ENCODE measurements around the gene SERINC5.
"Not testable (repeated sequence)": the region's sequence is repeated elsewhere in the genome, so short reads cannot be mapped to it uniquely, and the experiment has no call there.

Gene SERINC5

DNA sequence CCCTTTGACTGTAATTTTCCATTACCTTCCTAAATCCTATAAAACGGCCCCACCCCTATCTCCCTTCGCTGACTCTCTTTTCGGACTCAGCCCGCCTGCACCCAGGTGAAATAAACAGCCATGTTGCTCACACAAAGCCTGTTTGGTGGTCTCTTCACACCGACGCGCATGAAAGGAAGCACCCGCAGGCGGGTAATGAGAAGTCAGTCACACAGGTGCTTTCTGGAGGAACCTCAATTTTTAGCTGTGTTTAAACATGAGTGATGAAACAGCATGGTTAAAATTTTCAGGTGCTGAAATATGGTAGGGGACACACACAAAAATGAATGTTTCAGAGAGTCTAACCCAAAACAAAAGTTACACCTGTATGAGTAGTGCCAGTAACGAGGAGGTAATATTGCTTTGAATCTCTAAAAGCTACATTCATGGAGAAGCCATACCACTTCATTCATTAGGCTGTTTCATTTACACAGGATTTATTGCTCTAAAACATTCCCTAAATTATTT lies 72.1 kb downstream of the SERINC5 start:
- ATAC-seq, result not testable (repeated sequence)

DNA sequence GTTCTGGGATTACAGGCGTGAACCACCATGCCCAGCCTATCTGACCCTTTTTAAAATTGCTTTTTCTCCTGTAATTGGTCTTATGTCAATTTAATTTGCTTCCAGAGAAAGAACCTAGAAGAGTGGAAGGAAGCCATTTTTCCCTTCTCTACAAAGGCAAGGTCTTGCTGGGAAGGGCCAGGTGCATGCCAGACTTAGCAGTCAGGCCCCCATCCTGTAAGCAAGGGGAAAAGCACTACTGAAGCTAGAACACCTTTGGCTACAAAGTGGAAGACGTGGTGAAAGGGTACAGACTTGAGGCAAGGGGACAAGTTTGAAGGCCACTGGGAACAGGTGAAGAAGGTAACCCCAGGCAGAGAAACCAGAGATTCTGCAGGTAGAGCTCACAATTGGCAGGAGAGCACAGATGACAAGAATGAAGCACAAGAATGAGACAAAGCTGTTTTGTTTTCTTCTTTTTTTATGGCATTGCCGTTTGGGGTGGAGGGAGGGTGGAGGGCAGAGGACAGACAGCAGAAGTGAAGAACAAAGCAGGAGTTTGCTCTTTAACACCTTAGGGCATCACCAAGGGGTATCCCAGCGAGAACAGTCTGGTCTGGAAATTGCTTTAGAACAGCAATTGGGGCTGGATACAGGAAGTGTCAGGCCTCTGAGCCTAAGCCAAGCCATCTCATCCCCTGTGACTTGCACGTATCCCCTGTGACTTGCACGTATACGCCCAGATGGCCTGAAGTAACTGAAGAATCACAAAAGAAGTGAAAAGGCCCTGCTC lies 72.9 kb downstream of the SERINC5 start:
- ATAC-seq, result no peak
- TF ChIP-seq TOX (CRISPR knock-in tag; IDR thresholded peaks at IDR 0.05; ENCODE audit: borderline replicate concordance) (no peak), BACH2 (CRISPR knock-in tag; IDR thresholded peaks at IDR 0.05; ENCODE audit: borderline replicate concordance) (no peak), CSDC2 (CRISPR knock-in tag; IDR thresholded peaks at IDR 0.05) (no peak), ISL1 (CRISPR knock-in tag; IDR thresholded peaks at IDR 0.05) (no peak), TCF4 (CRISPR knock-in tag; IDR thresholded peaks at IDR 0.05; ENCODE audit: borderline replicate concordance) (no peak), PPARA (CRISPR knock-in tag; IDR thresholded peaks at IDR 0.05; ENCODE audit: borderline replicate concordance) (no peak)
- TF ChIP-seq, protein P1, sequence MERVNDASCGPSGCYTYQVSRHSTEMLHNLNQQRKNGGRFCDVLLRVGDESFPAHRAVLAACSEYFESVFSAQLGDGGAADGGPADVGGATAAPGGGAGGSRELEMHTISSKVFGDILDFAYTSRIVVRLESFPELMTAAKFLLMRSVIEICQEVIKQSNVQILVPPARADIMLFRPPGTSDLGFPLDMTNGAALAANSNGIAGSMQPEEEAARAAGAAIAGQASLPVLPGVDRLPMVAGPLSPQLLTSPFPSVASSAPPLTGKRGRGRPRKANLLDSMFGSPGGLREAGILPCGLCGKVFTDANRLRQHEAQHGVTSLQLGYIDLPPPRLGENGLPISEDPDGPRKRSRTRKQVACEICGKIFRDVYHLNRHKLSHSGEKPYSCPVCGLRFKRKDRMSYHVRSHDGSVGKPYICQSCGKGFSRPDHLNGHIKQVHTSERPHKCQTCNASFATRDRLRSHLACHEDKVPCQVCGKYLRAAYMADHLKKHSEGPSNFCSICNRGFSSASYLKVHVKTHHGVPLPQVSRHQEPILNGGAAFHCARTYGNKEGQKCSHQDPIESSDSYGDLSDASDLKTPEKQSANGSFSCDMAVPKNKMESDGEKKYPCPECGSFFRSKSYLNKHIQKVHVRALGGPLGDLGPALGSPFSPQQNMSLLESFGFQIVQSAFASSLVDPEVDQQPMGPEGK (CRISPR knock-in tag; IDR thresholded peaks at IDR 0.05; ENCODE audit: borderline replicate concordance), result no peak
- TF ChIP-seq, protein P2, sequence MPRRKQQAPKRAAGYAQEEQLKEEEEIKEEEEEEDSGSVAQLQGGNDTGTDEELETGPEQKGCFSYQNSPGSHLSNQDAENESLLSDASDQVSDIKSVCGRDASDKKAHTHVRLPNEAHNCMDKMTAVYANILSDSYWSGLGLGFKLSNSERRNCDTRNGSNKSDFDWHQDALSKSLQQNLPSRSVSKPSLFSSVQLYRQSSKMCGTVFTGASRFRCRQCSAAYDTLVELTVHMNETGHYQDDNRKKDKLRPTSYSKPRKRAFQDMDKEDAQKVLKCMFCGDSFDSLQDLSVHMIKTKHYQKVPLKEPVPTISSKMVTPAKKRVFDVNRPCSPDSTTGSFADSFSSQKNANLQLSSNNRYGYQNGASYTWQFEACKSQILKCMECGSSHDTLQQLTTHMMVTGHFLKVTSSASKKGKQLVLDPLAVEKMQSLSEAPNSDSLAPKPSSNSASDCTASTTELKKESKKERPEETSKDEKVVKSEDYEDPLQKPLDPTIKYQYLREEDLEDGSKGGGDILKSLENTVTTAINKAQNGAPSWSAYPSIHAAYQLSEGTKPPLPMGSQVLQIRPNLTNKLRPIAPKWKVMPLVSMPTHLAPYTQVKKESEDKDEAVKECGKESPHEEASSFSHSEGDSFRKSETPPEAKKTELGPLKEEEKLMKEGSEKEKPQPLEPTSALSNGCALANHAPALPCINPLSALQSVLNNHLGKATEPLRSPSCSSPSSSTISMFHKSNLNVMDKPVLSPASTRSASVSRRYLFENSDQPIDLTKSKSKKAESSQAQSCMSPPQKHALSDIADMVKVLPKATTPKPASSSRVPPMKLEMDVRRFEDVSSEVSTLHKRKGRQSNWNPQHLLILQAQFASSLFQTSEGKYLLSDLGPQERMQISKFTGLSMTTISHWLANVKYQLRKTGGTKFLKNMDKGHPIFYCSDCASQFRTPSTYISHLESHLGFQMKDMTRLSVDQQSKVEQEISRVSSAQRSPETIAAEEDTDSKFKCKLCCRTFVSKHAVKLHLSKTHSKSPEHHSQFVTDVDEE (CRISPR knock-in tag; IDR thresholded peaks at IDR 0.05), result no peak
- TF ChIP-seq, protein P3, sequence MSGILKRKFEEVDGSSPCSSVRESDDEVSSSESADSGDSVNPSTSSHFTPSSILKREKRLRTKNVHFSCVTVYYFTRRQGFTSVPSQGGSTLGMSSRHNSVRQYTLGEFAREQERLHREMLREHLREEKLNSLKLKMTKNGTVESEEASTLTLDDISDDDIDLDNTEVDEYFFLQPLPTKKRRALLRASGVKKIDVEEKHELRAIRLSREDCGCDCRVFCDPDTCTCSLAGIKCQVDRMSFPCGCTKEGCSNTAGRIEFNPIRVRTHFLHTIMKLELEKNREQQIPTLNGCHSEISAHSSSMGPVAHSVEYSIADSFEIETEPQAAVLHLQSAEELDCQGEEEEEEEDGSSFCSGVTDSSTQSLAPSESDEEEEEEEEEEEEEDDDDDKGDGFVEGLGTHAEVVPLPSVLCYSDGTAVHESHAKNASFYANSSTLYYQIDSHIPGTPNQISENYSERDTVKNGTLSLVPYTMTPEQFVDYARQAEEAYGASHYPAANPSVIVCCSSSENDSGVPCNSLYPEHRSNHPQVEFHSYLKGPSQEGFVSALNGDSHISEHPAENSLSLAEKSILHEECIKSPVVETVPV (CRISPR knock-in tag; IDR thresholded peaks at IDR 0.05), result no peak

DNA sequence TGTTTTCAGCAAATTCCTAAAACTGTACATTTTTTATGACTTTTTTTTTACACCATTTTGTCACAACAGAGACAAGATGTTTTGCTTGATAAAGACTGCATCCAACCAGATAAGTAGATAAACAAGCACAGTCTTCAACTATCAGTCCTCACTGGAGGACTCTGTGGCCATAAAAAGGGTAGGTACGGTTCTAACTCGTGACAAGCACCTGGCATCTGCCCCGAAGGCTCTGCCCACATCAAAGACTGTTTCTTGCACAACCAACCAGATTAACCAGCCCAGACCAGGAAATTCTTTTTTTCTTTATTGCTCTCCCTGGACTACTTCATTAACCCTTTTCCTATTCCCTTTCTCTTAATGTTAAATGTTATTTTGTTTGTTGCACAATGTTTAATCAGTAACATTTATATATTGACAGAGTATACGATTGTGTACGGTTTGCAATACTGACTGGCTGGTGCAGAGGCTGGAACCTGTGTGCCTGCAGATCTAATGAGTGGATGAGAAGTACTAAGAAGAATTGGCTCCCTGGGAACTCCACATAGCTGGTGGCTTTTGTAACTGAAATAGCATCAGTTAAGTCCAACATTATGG lies 74.1 kb downstream of the SERINC5 start:
- no peak for ATAC-seq
- TF ChIP-seq, protein P2 (CRISPR knock-in tag; IDR thresholded peaks at IDR 0.05), result no peak
- TF ChIP-seq, protein P3 (CRISPR knock-in tag; IDR thresholded peaks at IDR 0.05), result no peak
- TF ChIP-seq ESRRG (CRISPR knock-in tag; IDR thresholded peaks at IDR 0.05), result no peak
- no peak for TF ChIP-seq PPARA (CRISPR knock-in tag; IDR thresholded peaks at IDR 0.05; ENCODE audit: borderline replicate concordance)
- TF ChIP-seq OSR1 (CRISPR knock-in tag; IDR thresholded peaks at IDR 0.05), result no peak
- no peak for TF ChIP-seq ZNF565 (CRISPR knock-in tag; conservative IDR thresholded peaks at IDR 0.05; ENCODE audit: low read depth)
- no peak for TF ChIP-seq ISL1 (CRISPR knock-in tag; IDR thresholded peaks at IDR 0.05)

DNA sequence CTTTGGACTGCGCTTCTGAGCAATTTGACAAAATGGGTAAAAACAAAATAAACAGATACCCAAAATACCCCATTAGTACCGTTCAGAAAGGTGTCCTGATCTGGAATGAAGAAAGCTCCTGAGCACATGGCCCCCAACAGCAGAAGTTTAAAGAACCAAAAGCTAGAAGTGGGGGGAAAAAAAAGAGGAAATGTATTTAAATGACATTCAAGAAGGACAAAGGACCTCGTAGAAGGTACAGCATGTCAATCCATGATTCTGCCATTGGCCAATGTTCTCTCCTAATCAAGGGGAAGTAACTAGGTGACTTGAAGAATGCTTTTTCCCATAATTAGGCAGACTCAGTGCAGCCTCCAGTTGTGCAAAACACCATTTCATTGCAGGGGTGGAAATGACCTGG lies 78.6 kb downstream of the SERINC5 start:
- no peak for ATAC-seq
- no peak for TF ChIP-seq OSR1 (CRISPR knock-in tag; IDR thresholded peaks at IDR 0.05)
- TF ChIP-seq, protein P1 (CRISPR knock-in tag; IDR thresholded peaks at IDR 0.05; ENCODE audit: borderline replicate concordance), result no peak
- no peak for TF ChIP-seq PPARA (CRISPR knock-in tag; IDR thresholded peaks at IDR 0.05; ENCODE audit: borderline replicate concordance)
- TF ChIP-seq, protein P2 (CRISPR knock-in tag; IDR thresholded peaks at IDR 0.05), result no peak
- no peak for TF ChIP-seq TCF4 (CRISPR knock-in tag; IDR thresholded peaks at IDR 0.05; ENCODE audit: borderline replicate concordance)
- TF ChIP-seq, protein P4, sequence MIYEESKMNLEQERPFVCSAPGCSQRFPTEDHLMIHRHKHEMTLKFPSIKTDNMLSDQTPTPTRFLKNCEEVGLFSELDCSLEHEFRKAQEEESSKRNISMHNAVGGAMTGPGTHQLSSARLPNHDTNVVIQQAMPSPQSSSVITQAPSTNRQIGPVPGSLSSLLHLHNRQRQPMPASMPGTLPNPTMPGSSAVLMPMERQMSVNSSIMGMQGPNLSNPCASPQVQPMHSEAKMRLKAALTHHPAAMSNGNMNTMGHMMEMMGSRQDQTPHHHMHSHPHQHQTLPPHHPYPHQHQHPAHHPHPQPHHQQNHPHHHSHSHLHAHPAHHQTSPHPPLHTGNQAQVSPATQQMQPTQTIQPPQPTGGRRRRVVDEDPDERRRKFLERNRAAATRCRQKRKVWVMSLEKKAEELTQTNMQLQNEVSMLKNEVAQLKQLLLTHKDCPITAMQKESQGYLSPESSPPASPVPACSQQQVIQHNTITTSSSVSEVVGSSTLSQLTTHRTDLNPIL (CRISPR knock-in tag; IDR thresholded peaks at IDR 0.05; ENCODE audit: low read depth), result no peak
- no peak for TF ChIP-seq ZFP30 (CRISPR knock-in tag; IDR thresholded peaks at IDR 0.05)

All from SK-N-SH treated with all-trans-retinoic acid at 6 μM for 48 hours (cell line).